Putamen (tissue), 1 donor: Measurements from ENCODE around the gene STAB2.
"Not testable (repeated sequence)": the region's sequence is repeated elsewhere in the genome, so short reads cannot be mapped to it uniquely, and the experiment has no call there.

ENCODE experiments used
- DNase-seq: peaks from one replicate; pipeline ENCODE4 v3.0.0-alpha.2; 2016; ENCODE audit warnings: low spot score

Gene STAB2

DNA sequence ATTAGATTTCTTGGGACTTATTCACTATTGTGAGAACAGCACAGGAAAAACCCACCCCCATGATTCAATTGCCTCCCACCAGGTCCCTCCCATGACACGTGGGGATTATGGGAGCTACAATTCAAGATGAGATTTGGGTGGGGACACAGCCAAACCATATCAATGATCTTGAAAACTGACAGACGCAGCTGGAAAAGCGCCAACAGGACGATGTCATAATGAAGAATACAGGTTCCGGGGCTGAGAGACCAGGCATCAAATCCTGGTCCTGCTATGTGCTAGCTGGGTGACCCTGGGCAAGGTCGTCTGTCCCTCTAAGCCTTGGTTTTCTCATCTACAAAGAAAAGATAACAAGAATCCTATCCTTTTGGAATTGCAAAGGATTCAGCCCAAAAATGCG, 222.6 kb downstream of the STAB2 start:
- not testable (repeated sequence) for DNase-seq

- DNase-seq = no peak
Measured at GRCh38 chr12:103810111-103810510, 223.0 kb downstream of the STAB2 start.

DNA sequence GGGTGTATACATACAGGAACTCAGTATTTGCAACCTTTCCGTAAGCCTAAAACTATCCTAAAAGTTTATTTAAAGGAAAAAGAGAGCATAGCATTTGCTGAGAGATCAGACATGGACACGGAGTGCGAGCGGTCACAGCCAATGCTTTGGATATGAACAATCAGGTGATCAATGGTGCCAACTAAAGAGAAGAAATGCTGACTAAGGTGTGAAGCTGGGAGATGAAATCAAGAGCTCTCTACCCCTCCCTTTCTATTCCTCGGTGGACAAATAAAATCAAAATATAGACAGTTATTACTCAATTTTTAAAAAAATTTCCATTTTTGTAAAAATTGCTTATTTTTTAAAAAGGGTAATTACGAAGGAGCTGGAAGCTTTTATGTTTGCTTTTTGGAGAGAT, 224.7 kb downstream of the STAB2 start:
- no peak for DNase-seq

- no peak for DNase-seq
Measured at GRCh38 chr12:103812789-103813188, 225.7 kb downstream of the STAB2 start.

DNA sequence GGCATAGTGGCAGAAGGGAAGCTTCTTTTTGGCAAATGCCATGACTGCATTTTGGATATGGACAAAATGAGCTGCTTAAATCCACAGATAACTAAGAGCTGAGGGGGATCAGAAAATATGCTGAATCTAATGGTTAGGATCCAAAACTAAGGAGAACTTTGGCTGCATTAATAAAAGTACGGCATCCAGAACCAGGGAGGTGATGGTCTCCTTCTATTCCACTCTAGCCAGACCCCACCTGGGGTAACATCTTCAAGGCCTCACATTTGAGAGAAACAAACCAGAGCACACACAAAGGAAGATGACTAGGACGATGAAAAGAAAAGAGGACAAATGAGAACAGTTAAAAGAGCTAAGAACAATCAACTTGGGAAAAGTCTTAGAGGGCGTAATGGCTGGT, 226.4 kb downstream of the STAB2 start:
- DNase-seq = no peak

DNA sequence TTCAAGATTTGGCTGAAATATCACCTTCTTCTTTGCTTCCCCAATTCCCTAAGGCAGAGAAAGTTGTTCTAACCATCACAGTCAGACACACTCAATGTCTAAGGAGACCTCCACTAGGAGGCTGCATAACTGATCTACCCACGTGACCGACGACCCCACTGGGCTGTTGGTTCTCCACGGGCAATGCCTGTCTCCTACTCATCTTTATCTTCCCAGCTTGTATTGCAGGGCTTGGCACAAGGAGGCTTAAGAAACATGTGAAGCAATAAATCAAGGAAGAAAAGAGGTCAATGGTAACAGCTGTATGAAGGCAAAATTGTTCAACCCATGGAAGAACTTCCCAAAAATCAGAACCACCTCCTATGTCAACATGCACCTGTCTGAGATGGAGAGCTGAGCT, 226.9 kb downstream of the STAB2 start:
- DNase-seq = no peak

DNA sequence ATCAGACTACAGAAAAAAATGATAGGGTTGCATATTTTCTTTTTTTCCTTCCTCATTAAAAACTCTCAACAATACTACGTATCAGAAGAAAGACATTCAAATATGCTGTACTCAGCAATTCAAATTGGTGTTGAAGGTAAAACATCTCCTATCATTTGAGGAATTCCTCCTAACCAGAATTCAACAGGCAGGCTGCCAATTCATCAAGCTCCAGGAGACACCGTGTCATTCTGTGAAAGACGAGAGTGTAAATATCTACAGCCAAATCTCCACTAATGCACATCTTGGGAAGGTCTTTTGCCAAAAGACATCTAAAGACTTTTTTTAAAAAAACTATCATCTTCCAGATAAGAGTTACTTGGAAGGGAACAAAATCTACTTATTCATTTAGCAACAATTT, 227.4 kb downstream of the STAB2 start:
- no peak for DNase-seq
